SJSA1 (cell line): ENCODE measurements around the gene DDR2. TPM values are rescaled to one million over a fixed set of nuclear protein-coding genes. Genes with fewer than 3 reads are reported as not detected.
"Not testable (repeated sequence)": the region's sequence is repeated elsewhere in the genome, so short reads cannot be mapped to it uniquely, and the experiment has no call there.

ENCODE experiments used
- DNase-seq, 2 experiments: peaks; one replicate each; pipeline ENCODE4 v3.0.0-alpha.2; 2015 to 2020; ENCODE audit warnings: low spot score in 2 of 2, low read depth in 1 of 2
- H3K27ac ChIP-seq: fragments of 250-450 bp; sonication (Bioruptor Pico); 2 replicates; pipeline ENCODE4 v1.5.1; 2020; ENCODE audit warnings: mild to moderate bottlenecking, moderate library complexity
- H3K27me3 ChIP-seq: fragments of 250-450 bp; sonication (Bioruptor Pico); replicated peaks from 2 replicates; pipeline ENCODE4 v1.5.1; 2020; ENCODE audit warnings: mild to moderate bottlenecking, moderate library complexity
- H3K36me3 ChIP-seq: fragments of 250-450 bp; sonication (Bioruptor Pico); 2 replicates; pipeline ENCODE4 v1.5.1; 2020; ENCODE audit warnings: mild to moderate bottlenecking
- H3K4me1 ChIP-seq: fragments of 250-450 bp; sonication (Bioruptor Pico); replicated peaks from 2 replicates; pipeline ENCODE4 v1.6.1; 2021; ENCODE audit warnings: mild to moderate bottlenecking
- H3K4me3 ChIP-seq: fragments of 250-450 bp; sonication (Bioruptor Pico); 2 replicates; pipeline ENCODE4 v1.5.1; 2020; ENCODE audit warnings: mild to moderate bottlenecking
- H3K9me3 ChIP-seq: fragments of 250-450 bp; sonication (Bioruptor Pico); replicated peaks from 2 replicates; pipeline ENCODE4 v1.5.1; 2020; ENCODE audit warnings: mild to moderate bottlenecking
- total RNA-seq: library from RNA; depleted of rRNA; stranded (reverse); fragments of >200 nt; shearing (Covaris generic); gene quantifications from 2 replicates; pipeline ENCODE4 v1.2.3, GENCODE V29; 2014

DDR2 gene
- total RNA-seq, 1 experiment from 2014 or later = 62.8 TPM

GRCh38 chr1:162717548-162718184 is 85.4 kb downstream of the DDR2 start:
- no peaks in the 10 kb centered on the region for H3K9me3 ChIP-seq
- no peak for DNase-seq
- H3K36me3 ChIP-seq = peaks cover 6% of the 10 kb centered on the region; the same call in 1 of the 2 replicates
- H3K27ac ChIP-seq = no peak overlapping the region
- no peak overlapping the region for H3K4me3 ChIP-seq
- no peaks in the 10 kb centered on the region for H3K4me1 ChIP-seq
- no peaks in the 10 kb centered on the region for H3K27me3 ChIP-seq

- Histone ChIP-seq H3K27me3 (no peaks in the 10 kb centered on the region), H3K4me1 (peaks cover 10% of the 10 kb centered on the region), H3K36me3 (peaks cover 6% of the 10 kb centered on the region; the same call in 1 of the 2 replicates), H3K4me3 (no peak overlapping the region), H3K9me3 (no peaks in the 10 kb centered on the region), H3K27ac (no peak overlapping the region)
- DNase-seq = no peak
Measured at GRCh38 chr1:162719678-162720077, 87.4 kb downstream of the DDR2 start.

- DNase-seq = no peak
- Histone ChIP-seq H3K4me1 (peaks cover 19% of the 10 kb centered on the region), H3K36me3 (peaks cover 6% of the 10 kb centered on the region; the same call in 1 of the 2 replicates), H3K9me3 (no peaks in the 10 kb centered on the region), H3K4me3 (no peak overlapping the region), H3K27ac (no peak overlapping the region), H3K27me3 (no peaks in the 10 kb centered on the region)
Measured at GRCh38 chr1:162720996-162721395, 88.7 kb downstream of the DDR2 start.

GRCh38 chr1:162721471-162721870 is 89.2 kb downstream of the DDR2 start:
- no peak for DNase-seq
- H3K4me3 ChIP-seq = no peak overlapping the region
- peaks cover 6% of the 10 kb centered on the region; the same call in 1 of the 2 replicates for H3K36me3 ChIP-seq
- no peaks in the 10 kb centered on the region for H3K27me3 ChIP-seq
- H3K9me3 ChIP-seq = no peaks in the 10 kb centered on the region
- H3K27ac ChIP-seq = no peak overlapping the region
- peaks cover 19% of the 10 kb centered on the region for H3K4me1 ChIP-seq

GRCh38 chr1:162722036-162722435 is 89.8 kb downstream of the DDR2 start:
- Histone ChIP-seq H3K27ac (no peak overlapping the region), H3K27me3 (no peaks in the 10 kb centered on the region), H3K9me3 (no peaks in the 10 kb centered on the region), H3K4me1 (peaks cover 19% of the 10 kb centered on the region), H3K36me3 (peaks cover 6% of the 10 kb centered on the region; the same call in 1 of the 2 replicates), H3K4me3 (no peak overlapping the region)
- DNase-seq = no peak

- H3K4me1 ChIP-seq = peaks cover 19% of the 10 kb centered on the region
- no peaks in the 10 kb centered on the region for H3K27me3 ChIP-seq
- peaks cover 10% of the 10 kb centered on the region for H3K36me3 ChIP-seq
- no peak overlapping the region for H3K27ac ChIP-seq
- DNase-seq = no peak
- H3K4me3 ChIP-seq = no peak overlapping the region
- no peaks in the 10 kb centered on the region for H3K9me3 ChIP-seq
Measured at GRCh38 chr1:162724583-162725120, 92.4 kb downstream of the DDR2 start.

- Histone ChIP-seq H3K4me3 (no peak overlapping the region), H3K27me3 (no peaks in the 10 kb centered on the region), H3K36me3 (peaks cover 4% of the 10 kb centered on the region), H3K4me1 (peaks cover 19% of the 10 kb centered on the region), H3K27ac (no peak overlapping the region), H3K9me3 (no peaks in the 10 kb centered on the region)
- peak; percentile 17 to 55 for DNase-seq
Measured at GRCh38 chr1:162725301-162725837, 93.1 kb downstream of the DDR2 start.

- H3K36me3 ChIP-seq = peaks cover 4% of the 10 kb centered on the region
- peaks cover 19% of the 10 kb centered on the region for H3K4me1 ChIP-seq
- no peaks in the 10 kb centered on the region for H3K9me3 ChIP-seq
- H3K4me3 ChIP-seq = no peak overlapping the region
- no peak for DNase-seq
- no peaks in the 10 kb centered on the region for H3K27me3 ChIP-seq
- H3K27ac ChIP-seq = no peak overlapping the region
Measured at GRCh38 chr1:162726555-162726954, 94.3 kb downstream of the DDR2 start.

- H3K27me3 ChIP-seq, H3K36me3 ChIP-seq, H3K4me3 ChIP-seq, H3K27ac ChIP-seq, H3K9me3 ChIP-seq, DNase-seq: not testable (repeated sequence)
- peaks cover 19% of the 10 kb centered on the region for H3K4me1 ChIP-seq
Measured at GRCh38 chr1:162727493-162727892, 95.2 kb downstream of the DDR2 start.

- no peak overlapping the region for H3K4me3 ChIP-seq
- H3K4me1 ChIP-seq = peaks cover 19% of the 10 kb centered on the region
- no peak for DNase-seq
- H3K27me3 ChIP-seq = no peaks in the 10 kb centered on the region
- peaks cover 14% of the 10 kb centered on the region for H3K36me3 ChIP-seq
- no peak overlapping the region for H3K27ac ChIP-seq
- H3K9me3 ChIP-seq = no peaks in the 10 kb centered on the region
Measured at GRCh38 chr1:162728573-162728972, 96.3 kb downstream of the DDR2 start.

- H3K4me3 ChIP-seq, DNase-seq, H3K27me3 ChIP-seq, H3K27ac ChIP-seq, H3K9me3 ChIP-seq: not testable (repeated sequence)
- Histone ChIP-seq H3K4me1 (peaks cover 13% of the 10 kb centered on the region), H3K36me3 (peaks cover 19% of the 10 kb centered on the region)
Measured at GRCh38 chr1:162729195-162729774, 97.0 kb downstream of the DDR2 start.

- Histone ChIP-seq H3K9me3 (no peaks in the 10 kb centered on the region), H3K27me3 (no peaks in the 10 kb centered on the region), H3K27ac (no peak overlapping the region), H3K4me3 (no peak overlapping the region), H3K36me3 (peaks cover 22% of the 10 kb centered on the region), H3K4me1 (no peaks in the 10 kb centered on the region)
- no peak for DNase-seq
Measured at GRCh38 chr1:162732094-162732493, 99.8 kb downstream of the DDR2 start.

- Histone ChIP-seq H3K4me1 (no peaks in the 10 kb centered on the region), H3K4me3 (no peak overlapping the region), H3K27me3 (no peaks in the 10 kb centered on the region), H3K36me3 (peaks cover 22% of the 10 kb centered on the region), H3K9me3 (no peaks in the 10 kb centered on the region), H3K27ac (no peak overlapping the region)
- DNase-seq = no peak
Measured at GRCh38 chr1:162732566-162733335, 100.5 kb downstream of the DDR2 start.

- no peak overlapping the region for H3K27ac ChIP-seq
- no peaks in the 10 kb centered on the region for H3K27me3 ChIP-seq
- no peak for DNase-seq
- H3K9me3 ChIP-seq = no peaks in the 10 kb centered on the region
- no peak overlapping the region for H3K4me3 ChIP-seq
- no peaks in the 10 kb centered on the region for H3K4me1 ChIP-seq
- H3K36me3 ChIP-seq = peaks cover 21% of the 10 kb centered on the region
Measured at GRCh38 chr1:162733336-162733590, 101.0 kb downstream of the DDR2 start.
